ENCODE results near the gene ATP2A2.
A peak's percentile ranks its signal among the peaks of the same experiment; 100 is the strongest.
"Not testable (repeated sequence)": the region's sequence is repeated elsewhere in the genome, so short reads cannot be mapped to it uniquely, and the experiment has no call there.

Gene ATP2A2

GRCh38 chr12:110301065-110301806 is 20.2 kb downstream of the ATP2A2 start:
- no peak for DNase-seq

GRCh38 chr12:110304061-110304551 is 23.1 kb downstream of the ATP2A2 start:
- no peak for DNase-seq

- no peak for DNase-seq
Observed at GRCh38 chr12:110307372-110307771, 26.3 kb downstream of the ATP2A2 start.

- DNase-seq, result no peak
Observed at GRCh38 chr12:110310763-110311162, 29.7 kb downstream of the ATP2A2 start.

GRCh38 chr12:110311903-110312302 is 30.9 kb downstream of the ATP2A2 start:
- DNase-seq, result no peak

GRCh38 chr12:110312581-110313360 is 31.7 kb downstream of the ATP2A2 start:
- DNase-seq, result no peak

GRCh38 chr12:110314308-110314707 is 33.3 kb downstream of the ATP2A2 start:
- DNase-seq, result peak; percentile 56

GRCh38 chr12:110316861-110317260 is 35.8 kb downstream of the ATP2A2 start:
- peak; percentile 49 for DNase-seq

- no peak for DNase-seq
Observed at GRCh38 chr12:110317911-110318310, 36.9 kb downstream of the ATP2A2 start.

GRCh38 chr12:110320550-110320949 is 39.5 kb downstream of the ATP2A2 start:
- DNase-seq, result no peak

- no peak for DNase-seq
Observed at GRCh38 chr12:110329710-110330109, 48.7 kb downstream of the ATP2A2 start.

GRCh38 chr12:110330124-110330523 is 49.1 kb downstream of the ATP2A2 start:
- no peak for DNase-seq

GRCh38 chr12:110330544-110330943 is 49.5 kb downstream of the ATP2A2 start:
- peak; percentile 52 for DNase-seq

GRCh38 chr12:110333201-110333600 is 52.2 kb downstream of the ATP2A2 start:
- no peak for DNase-seq

- no peak for DNase-seq
Observed at GRCh38 chr12:110335481-110336045, 54.5 kb downstream of the ATP2A2 start.

- no peak for DNase-seq
Observed at GRCh38 chr12:110337912-110338710, 57.1 kb downstream of the ATP2A2 start.

- peak; percentile 62 for DNase-seq
Observed at GRCh38 chr12:110338754-110339153, 57.7 kb downstream of the ATP2A2 start.

- DNase-seq, result no peak
Observed at GRCh38 chr12:110339184-110339952, 58.3 kb downstream of the ATP2A2 start.

- DNase-seq, result not testable (repeated sequence)
Observed at GRCh38 chr12:110340261-110340660, 59.2 kb downstream of the ATP2A2 start.

- DNase-seq, result no peak
Observed at GRCh38 chr12:110340706-110341105, 59.7 kb downstream of the ATP2A2 start.

- no peak for DNase-seq
Observed at GRCh38 chr12:110342157-110342556, 61.1 kb downstream of the ATP2A2 start.

- DNase-seq, result no peak
Observed at GRCh38 chr12:110343114-110343513, 62.1 kb downstream of the ATP2A2 start.

Measured in hematopoietic multipotent progenitor cell treated with erythropoietin and hydrocortisone succinate and interleukin-3 and kit ligand, for 4 days (in vitro differentiated cells).